Measurements from ENCODE around the gene BRAT1. TPM values are rescaled to one million over a fixed set of nuclear protein-coding genes. Genes with fewer than 3 reads are reported as not detected.
"Not testable (repeated sequence)": the region's sequence is repeated elsewhere in the genome, so short reads cannot be mapped to it uniquely, and the experiment has no call there.

BRAT1 gene
- total and polyA plus RNA-seq, 3 experiments from 2014 or later: 35.0 to 41.9 (median 38.8) TPM

DNA sequence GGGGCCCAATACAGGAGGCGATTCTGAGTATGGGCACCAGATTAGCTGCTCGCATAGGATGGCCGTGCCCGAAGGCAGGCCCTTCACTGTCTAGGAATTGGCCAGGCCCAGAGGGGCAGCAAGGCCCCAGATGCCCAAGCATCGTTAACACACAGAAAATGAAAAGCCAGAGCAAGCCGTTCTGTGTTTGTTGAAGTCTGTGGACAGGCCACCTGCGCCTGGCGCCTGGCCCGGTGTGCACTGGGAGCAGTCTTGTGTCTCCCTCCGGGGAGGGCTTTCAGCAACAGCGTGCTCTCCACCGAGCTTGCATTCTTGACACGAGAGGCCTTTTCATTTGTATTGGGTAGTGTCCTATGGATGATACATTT lies 41.9 kb upstream of the BRAT1 start:
- Histone ChIP-seq H3K9me3 (ENCODE audit: low read length) (no peaks in the 10 kb centered on the region), H3K36me3 (ENCODE audit: insufficient read depth, low read length) (no peaks in the 10 kb centered on the region), H3K4me3 (ENCODE audit: low read length) (no peak overlapping the region), H3K4me1 (ENCODE audit: insufficient read depth, low read length) (no peaks in the 10 kb centered on the region), H3K27ac (ENCODE audit: low read depth, low read length) (no peak overlapping the region), H3K27me3 (ENCODE audit: insufficient read depth, low read length, poor library complexity, severe bottlenecking) (no peaks in the 10 kb centered on the region)
- Mint-ChIP-seq H3K27ac (no peak overlapping the region), H3K36me3 (peaks cover 0 to 51% (median 4%) of the 10 kb centered on the region in 3 donors), H3K9me3 (no peaks in the 10 kb centered on the region), H3K4me3 (no peak overlapping the region), H3K27me3 (no peaks in the 10 kb centered on the region), H3K4me1 (no peaks in the 10 kb centered on the region)
- CTCF ChIA-PET: interaction anchor here (0.5 to 1.1 kb wide), 2 partner anchors 102 to 122 kb away, joined by 3 read pairs; no protein-coding TSS in a partner anchor
- POLR2A ChIA-PET: no interaction called here
- no peak for DNase-seq

DNA sequence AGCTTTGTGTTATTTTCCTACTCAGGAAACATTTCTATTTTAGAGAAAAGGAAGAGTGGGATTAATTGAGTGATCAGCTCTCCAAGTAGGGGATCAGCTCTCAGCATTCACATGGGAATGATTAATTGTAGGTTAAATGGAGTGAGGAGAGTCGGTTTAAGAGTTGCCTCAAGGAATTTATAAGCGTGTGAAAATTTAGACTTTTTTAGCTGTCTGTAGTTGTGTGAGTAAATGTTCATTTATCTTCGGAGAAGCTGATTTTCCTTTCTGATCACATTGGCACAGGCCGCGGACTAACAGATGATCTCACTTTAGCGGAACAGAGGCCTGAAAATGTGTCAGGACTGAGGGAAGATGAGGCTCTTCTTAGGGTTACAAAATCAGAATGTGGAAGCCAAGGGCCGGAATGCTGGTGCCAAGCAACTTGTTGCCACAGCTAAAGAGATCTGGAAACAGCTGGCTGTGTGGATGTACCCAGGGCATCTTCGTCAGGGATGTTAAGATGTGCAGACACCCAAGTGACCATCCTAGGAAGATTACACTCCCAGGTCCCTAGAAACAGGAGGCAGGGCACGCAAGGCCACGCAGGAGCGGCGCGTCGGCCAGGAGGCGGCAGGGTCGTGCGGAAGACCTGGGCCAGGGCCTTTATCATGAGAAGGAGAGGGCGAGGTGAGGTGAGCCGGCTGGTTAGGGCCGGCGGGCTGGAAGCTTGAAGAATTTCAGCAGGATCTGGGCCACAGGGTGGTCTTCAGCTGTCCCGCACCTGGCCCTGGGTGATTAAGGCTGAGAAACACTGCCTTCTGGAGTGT lies 41.3 kb upstream of the BRAT1 start:
- Mint-ChIP-seq H3K9me3 (no peaks in the 10 kb centered on the region), H3K27me3 (no peaks in the 10 kb centered on the region), H3K36me3 (peaks cover 0 to 50% (median 2%) of the 10 kb centered on the region in 3 donors), H3K4me1 (no peaks in the 10 kb centered on the region), H3K4me3 (no peak overlapping the region), H3K27ac (peak overlapping the region in 1 of 8 donors; percentile 27)
- ChIA-PET CTCF (interaction anchor here (0.5 to 1.1 kb wide), 3 partner anchors 43 to 122 kb away, joined by 3 read pairs; no protein-coding TSS in a partner anchor), POLR2A (no interaction called here)
- Histone ChIP-seq H3K4me1 (ENCODE audit: insufficient read depth, low read length) (no peaks in the 10 kb centered on the region), H3K4me3 (ENCODE audit: low read length) (no peak overlapping the region), H3K27ac (ENCODE audit: low read depth, low read length) (no peak overlapping the region), H3K9me3 (ENCODE audit: low read length) (no peaks in the 10 kb centered on the region), H3K36me3 (ENCODE audit: insufficient read depth, low read length) (no peaks in the 10 kb centered on the region), H3K27me3 (ENCODE audit: insufficient read depth, low read length, poor library complexity, severe bottlenecking) (no peaks in the 10 kb centered on the region)
- no peak for DNase-seq

DNA sequence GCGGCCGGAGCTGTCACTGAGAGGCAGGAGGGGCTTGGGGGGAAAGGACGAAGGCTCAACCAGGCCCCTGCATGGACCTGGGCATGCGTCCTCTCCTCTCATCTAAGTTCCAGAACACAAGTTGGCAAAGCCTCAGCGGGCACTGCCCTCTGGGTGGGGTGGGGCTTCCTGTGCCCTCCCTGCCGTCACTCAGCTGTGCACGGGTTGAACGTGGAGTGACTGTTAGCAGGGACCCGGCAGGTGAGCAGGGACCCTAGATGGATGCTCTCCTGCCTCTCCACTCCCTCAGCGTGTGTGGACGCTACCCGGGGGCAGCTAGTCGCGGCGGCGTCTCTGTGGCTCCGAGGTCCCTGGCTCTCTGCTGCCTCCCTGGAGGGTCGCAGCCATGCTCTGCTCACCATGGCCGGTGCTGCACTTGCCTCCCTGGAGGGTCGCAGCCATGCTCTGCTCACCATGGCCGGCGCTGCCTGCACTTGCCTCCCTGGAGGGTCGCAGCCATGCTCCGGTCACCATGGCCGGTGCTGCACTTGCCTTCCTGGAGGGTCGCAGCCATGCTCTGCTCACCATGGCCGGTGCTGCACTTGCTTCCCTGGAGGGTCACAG lies 40.0 kb upstream of the BRAT1 start:
- H3K36me3 Mint-ChIP-seq: peaks cover 0 to 50% (median 3%) of the 10 kb centered on the region in 3 donors
- Histone ChIP-seq H3K36me3 (ENCODE audit: insufficient read depth, low read length) (no peaks in the 10 kb centered on the region), H3K4me3 (ENCODE audit: low read length) (no peak overlapping the region), H3K27ac (ENCODE audit: low read depth, low read length) (no peak overlapping the region), H3K9me3 (ENCODE audit: low read length) (no peaks in the 10 kb centered on the region), H3K27me3 (ENCODE audit: insufficient read depth, low read length, poor library complexity, severe bottlenecking) (no peaks in the 10 kb centered on the region), H3K4me1 (ENCODE audit: insufficient read depth, low read length) (no peaks in the 10 kb centered on the region)
- H3K9me3 Mint-ChIP-seq: no peaks in the 10 kb centered on the region
- no peaks in the 10 kb centered on the region for H3K4me1 Mint-ChIP-seq
- ChIA-PET POLR2A (no interaction called here), CTCF (interaction anchor here (0.7 kb wide), 1 partner anchor 42 kb away, joined by 3 read pairs; no protein-coding TSS in a partner anchor)
- no peak for DNase-seq
- no peak overlapping the region for H3K4me3 Mint-ChIP-seq
- no peak overlapping the region for H3K27ac Mint-ChIP-seq
- no peaks in the 10 kb centered on the region for H3K27me3 Mint-ChIP-seq

DNA sequence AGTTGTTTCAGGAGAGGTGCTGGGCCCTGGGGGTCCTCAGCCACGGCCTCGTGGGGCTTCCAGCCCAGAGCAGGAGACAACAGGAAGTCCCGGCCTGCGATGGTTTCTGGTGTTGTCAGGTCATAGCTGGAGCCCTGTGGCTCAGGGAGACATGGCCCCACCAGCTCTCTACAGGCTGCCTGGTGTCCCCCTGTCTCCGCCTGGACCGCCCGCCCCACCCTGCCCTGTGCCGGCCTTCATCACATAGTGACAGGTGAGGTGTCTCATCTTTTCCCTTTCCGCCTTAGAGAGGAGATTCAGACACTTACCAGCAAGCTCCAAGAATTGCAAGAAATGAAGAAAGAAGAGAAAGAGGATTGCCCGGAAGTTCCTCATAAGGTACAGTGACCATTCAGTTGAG lies 39.3 kb upstream of the BRAT1 start:
- ChIA-PET CTCF (no interaction called here), POLR2A (no interaction called here)
- no peaks in the 10 kb centered on the region for H3K27me3 ChIP-seq (ENCODE audit: insufficient read depth, low read length, poor library complexity, severe bottlenecking)
- DNase-seq: no peak
- Mint-ChIP-seq H3K4me3 (no peak overlapping the region), H3K4me1 (no peaks in the 10 kb centered on the region), H3K27me3 (no peaks in the 10 kb centered on the region), H3K9me3 (no peaks in the 10 kb centered on the region), H3K36me3 (peaks cover 0 to 50% (median 6%) of the 10 kb centered on the region in 3 donors), H3K27ac (no peak overlapping the region)
- H3K9me3 ChIP-seq (ENCODE audit: low read length): no peaks in the 10 kb centered on the region
- no peak overlapping the region for H3K27ac ChIP-seq (ENCODE audit: low read depth, low read length)
- H3K4me3 ChIP-seq (ENCODE audit: low read length): no peak overlapping the region
- no peaks in the 10 kb centered on the region for H3K4me1 ChIP-seq (ENCODE audit: insufficient read depth, low read length)
- no peaks in the 10 kb centered on the region for H3K36me3 ChIP-seq (ENCODE audit: insufficient read depth, low read length)

DNA sequence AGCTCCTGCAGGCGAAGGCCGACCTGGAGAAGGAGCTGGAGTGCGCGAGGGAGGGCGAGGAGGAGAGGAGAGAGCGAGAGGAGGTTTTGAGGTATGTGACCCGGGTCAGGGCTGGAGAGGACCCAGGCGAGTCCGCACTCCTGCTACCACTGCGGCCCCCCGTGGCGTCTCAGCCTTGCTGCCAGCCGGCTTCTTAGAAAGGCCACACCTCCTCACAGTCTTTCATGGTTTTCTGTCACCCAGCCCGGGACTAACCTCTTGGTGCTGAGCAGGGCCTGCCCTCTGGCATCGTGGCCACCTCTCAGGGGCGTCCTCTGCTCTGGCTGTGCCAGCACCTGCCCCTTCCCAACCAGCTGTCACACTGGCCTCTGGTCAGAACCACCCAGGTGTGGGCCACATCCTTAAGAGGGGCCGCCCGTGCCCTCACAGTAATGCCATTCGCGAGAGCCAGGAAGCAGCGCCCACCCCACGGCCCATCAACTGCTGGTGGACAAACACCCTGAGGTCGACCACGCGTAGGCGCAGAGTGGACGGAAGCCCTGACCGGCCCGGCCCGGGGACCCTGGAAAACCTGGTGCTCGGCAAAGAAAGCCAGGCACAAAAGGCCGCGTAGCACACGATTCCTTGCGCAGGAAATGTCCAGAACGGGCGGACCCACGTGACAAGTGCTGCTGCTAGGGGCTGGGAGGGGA lies 37.9 kb upstream of the BRAT1 start:
- POLR2A ChIA-PET: no interaction called here
- H3K27me3 Mint-ChIP-seq: no peaks in the 10 kb centered on the region

DNA sequence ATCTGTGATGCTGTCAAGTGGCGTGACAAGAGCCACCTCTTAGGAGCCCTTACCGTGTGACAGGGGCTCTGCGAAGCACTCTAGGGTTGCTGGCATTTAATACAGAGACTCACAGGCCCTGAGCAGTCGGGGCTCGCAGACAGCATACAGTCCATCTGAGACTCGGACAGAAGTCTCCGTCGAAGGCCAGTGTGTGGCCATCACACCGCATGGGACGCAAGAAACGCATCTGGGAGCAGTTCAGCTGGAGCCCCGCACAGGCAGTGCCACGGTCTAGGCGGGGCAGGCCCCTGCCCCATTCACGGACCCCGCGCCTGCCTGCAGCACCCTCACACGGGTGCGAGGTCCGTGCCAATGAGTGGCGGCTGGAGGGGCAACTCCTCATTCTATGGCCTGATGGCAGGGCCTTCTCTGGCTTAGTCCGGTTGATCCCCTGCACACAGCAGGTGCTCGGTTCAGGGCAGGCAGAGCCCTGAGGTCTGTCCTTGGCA lies 37.1 kb upstream of the BRAT1 start:
- POLR2A ChIA-PET: no interaction called here
- CTCF ChIA-PET: no interaction called here
- H3K27ac Mint-ChIP-seq: peak overlapping the region in 1 of 8 donors; percentile 68

More for the DNA sequence above, 37.9 kb upstream of the BRAT1 start:
- Histone ChIP-seq H3K9me3 (ENCODE audit: low read length) (no peaks in the 10 kb centered on the region), H3K27me3 (ENCODE audit: insufficient read depth, low read length, poor library complexity, severe bottlenecking) (no peaks in the 10 kb centered on the region), H3K36me3 (ENCODE audit: insufficient read depth, low read length) (no peaks in the 10 kb centered on the region), H3K4me1 (ENCODE audit: insufficient read depth, low read length) (no peaks in the 10 kb centered on the region), H3K27ac (ENCODE audit: low read depth, low read length) (no peak overlapping the region), H3K4me3 (ENCODE audit: low read length) (no peak overlapping the region)
- no peak for DNase-seq
- peak overlapping the region in 1 of 8 donors; percentile 17 for H3K27ac Mint-ChIP-seq
- CTCF ChIA-PET: no interaction called here
- H3K9me3 Mint-ChIP-seq: no peaks in the 10 kb centered on the region
- peaks cover 0 to 46% (median 6%) of the 10 kb centered on the region in 3 donors for H3K36me3 Mint-ChIP-seq
- no peaks in the 10 kb centered on the region for H3K4me1 Mint-ChIP-seq
- no peak overlapping the region for H3K4me3 Mint-ChIP-seq

DNA sequence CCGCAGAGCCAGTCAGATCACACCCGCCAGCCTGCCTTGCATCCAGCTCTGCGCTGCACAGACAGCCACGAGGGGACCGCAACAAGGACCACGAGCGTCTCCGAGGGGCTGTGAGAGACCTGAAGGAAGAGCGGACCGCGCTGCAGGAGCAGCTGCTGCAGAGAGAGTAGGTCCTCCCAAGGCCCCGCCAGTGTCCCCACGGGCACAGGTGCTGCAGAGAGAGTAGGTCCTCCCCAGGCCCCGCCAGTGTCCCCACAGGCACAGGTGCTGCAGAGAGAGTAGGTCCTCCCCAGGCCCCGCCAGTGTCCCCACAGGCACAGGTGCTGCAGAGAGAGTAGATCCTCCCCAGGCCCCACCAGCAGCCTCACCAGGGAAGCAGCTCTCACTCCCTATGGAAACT lies 34.6 kb upstream of the BRAT1 start:
- H3K4me1 Mint-ChIP-seq; H3K27me3 ChIP-seq (ENCODE audit: insufficient read depth, low read length, poor library complexity, severe bottlenecking); H3K27ac ChIP-seq (ENCODE audit: low read depth, low read length); POLR2A ChIA-PET; H3K4me1 ChIP-seq (ENCODE audit: insufficient read depth, low read length); H3K27me3 Mint-ChIP-seq; H3K9me3 Mint-ChIP-seq; H3K4me3 Mint-ChIP-seq; H3K9me3 ChIP-seq (ENCODE audit: low read length); H3K36me3 ChIP-seq (ENCODE audit: insufficient read depth, low read length); H3K4me3 ChIP-seq (ENCODE audit: low read length); DNase-seq; CTCF ChIA-PET: not testable (repeated sequence)
- H3K27ac Mint-ChIP-seq: peak overlapping the region in 2 of 8 donors; percentile 17 to 50
- H3K36me3 Mint-ChIP-seq: peaks cover 0 to 33% (median 6%) of the 10 kb centered on the region in 3 donors

More for the DNA sequence above, 37.1 kb upstream of the BRAT1 start:
- H3K9me3 Mint-ChIP-seq: no peaks in the 10 kb centered on the region
- no peaks in the 10 kb centered on the region for H3K4me1 Mint-ChIP-seq
- DNase-seq: no peak
- H3K4me3 Mint-ChIP-seq: no peak overlapping the region
- no peak overlapping the region for H3K27ac ChIP-seq (ENCODE audit: low read depth, low read length)
- no peaks in the 10 kb centered on the region for H3K27me3 Mint-ChIP-seq
- no peaks in the 10 kb centered on the region for H3K4me1 ChIP-seq (ENCODE audit: insufficient read depth, low read length)
- no peaks in the 10 kb centered on the region for H3K9me3 ChIP-seq (ENCODE audit: low read length)
- H3K4me3 ChIP-seq (ENCODE audit: low read length): no peak overlapping the region
- no peaks in the 10 kb centered on the region for H3K36me3 ChIP-seq (ENCODE audit: insufficient read depth, low read length)
- H3K27me3 ChIP-seq (ENCODE audit: insufficient read depth, low read length, poor library complexity, severe bottlenecking): no peaks in the 10 kb centered on the region
- H3K36me3 Mint-ChIP-seq: peaks cover 0 to 42% (median 6%) of the 10 kb centered on the region in 3 donors

DNA sequence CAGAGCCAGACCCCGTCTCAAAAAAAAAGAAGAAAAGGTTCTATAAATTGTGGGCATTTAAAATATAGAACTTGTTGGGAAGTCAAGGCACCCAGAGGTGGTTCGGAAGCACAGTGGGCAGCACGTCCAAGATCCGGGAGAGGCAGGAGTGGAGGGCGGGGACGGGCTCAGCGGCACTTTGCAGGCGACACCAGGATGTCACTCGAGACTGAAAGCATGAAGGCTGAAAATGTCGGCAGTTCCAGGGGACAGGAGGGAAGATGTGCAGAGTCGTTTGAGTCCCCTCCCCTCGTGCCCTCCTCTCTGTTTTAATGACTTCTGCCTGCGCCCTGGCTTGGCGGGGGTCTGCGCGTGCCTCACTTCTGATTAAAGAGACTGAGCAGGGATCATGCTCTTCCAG lies 34.0 kb upstream of the BRAT1 start:
- H3K4me1 Mint-ChIP-seq: no peaks in the 10 kb centered on the region
- Histone ChIP-seq H3K9me3 (ENCODE audit: low read length) (no peaks in the 10 kb centered on the region), H3K27ac (ENCODE audit: low read depth, low read length) (no peak overlapping the region), H3K4me3 (ENCODE audit: low read length) (no peak overlapping the region), H3K36me3 (ENCODE audit: insufficient read depth, low read length) (no peaks in the 10 kb centered on the region), H3K4me1 (ENCODE audit: insufficient read depth, low read length) (no peaks in the 10 kb centered on the region), H3K27me3 (ENCODE audit: insufficient read depth, low read length, poor library complexity, severe bottlenecking) (no peaks in the 10 kb centered on the region)
- no peak overlapping the region for H3K4me3 Mint-ChIP-seq
- ChIA-PET POLR2A (no interaction called here), CTCF (interaction anchor here (2.1 kb wide), 1 partner anchor 120 kb away, joined by 4 read pairs; no protein-coding TSS in a partner anchor)
- no peaks in the 10 kb centered on the region for H3K27me3 Mint-ChIP-seq
- H3K27ac Mint-ChIP-seq: no peak overlapping the region
- no peak for DNase-seq
- H3K36me3 Mint-ChIP-seq: peaks cover 0 to 32% (median 9%) of the 10 kb centered on the region in 3 donors
- H3K9me3 Mint-ChIP-seq: no peaks in the 10 kb centered on the region
